ENCODE data around the gene LZTS2.

The LZTS2 gene

DNA sequence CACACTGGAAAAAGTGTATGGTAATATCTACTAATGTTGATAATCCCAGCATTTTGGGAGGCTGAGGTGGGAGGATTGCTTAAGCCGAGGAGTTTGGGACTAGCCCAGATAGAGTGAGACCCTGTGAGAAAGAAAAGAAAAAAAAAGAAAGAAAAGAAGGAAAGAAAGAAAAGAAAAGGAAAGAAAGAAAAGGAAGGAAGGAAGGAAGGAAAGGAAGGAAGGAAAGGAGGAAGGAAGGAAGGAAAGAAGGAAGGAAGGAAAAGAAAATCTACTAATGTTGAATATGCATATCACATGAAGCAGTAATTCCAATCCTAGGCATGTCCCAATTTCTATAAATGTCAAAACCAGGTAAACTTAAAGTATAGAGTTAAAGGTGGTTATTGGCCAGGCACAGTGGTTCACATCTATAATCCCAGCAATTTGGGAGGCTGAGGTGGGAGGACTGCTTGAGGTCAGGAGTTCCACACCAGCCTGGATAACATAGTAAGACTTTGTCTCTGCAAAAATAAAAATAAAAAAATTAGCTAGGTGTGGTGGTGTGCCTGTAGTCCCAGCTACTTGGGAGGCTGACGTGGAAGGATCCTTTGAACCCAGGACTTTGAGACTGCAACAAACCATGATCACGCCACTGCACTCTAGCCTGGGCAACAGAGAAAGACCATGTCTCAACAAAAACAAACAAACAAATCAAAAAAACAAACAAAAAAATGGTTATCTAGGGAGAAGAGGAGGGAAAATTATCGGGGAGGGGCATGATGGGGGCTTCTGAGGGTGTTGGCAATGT, 57.0 kb downstream of the LZTS2 start:
- no peak for ATAC-seq

All from activated CD4-positive, CD25-positive, alpha-beta regulatory T cell treated with anti-CD3 and anti-CD28 coated beads, Interleukin-2, amount 50 U/mL, for 24 hours (primary cell).